MG63 (cell line): ENCODE measurements around the gene NHLH2. TPM values are rescaled to one million over a fixed set of nuclear protein-coding genes. Genes with fewer than 3 reads are reported as not detected.

Source experiments
- DNase-seq: peaks from one replicate; pipeline ENCODE4 v3.0.0-alpha.2; 2020
- H3K27me3 ChIP-seq: fragments of 250-450 bp; sonication (Bioruptor Pico); 2 replicates; pipeline ENCODE4 v1.5.1; 2020; ENCODE audit warnings: mild to moderate bottlenecking, moderate library complexity
- H3K36me3 ChIP-seq: fragments of 250-450 bp; sonication (Bioruptor Pico); 2 replicates; pipeline ENCODE4 v1.5.1; 2020; ENCODE audit warnings: mild to moderate bottlenecking, moderate library complexity
- H3K4me3 ChIP-seq: fragments of 250-450 bp; sonication (Bioruptor Pico); 2 replicates; pipeline ENCODE4 v1.5.1; 2020; ENCODE audit warnings: mild to moderate bottlenecking, moderate library complexity
- H3K9me3 ChIP-seq: fragments of 250-450 bp; sonication (Bioruptor Pico); 2 replicates; pipeline ENCODE4 v1.5.1; 2020; ENCODE audit warnings: mild to moderate bottlenecking, moderate library complexity
- total RNA-seq: library from RNA; depleted of rRNA; stranded (reverse); fragments of >200 nt; shearing (Covaris generic); gene quantifications from 2 replicates; pipeline ENCODE4 v1.2.3, GENCODE V29; 2014; ENCODE audit warnings: low replicate concordance; rRNA removed

NHLH2 gene
- total RNA-seq, 1 experiment from 2014 or later, result not detected

- H3K9me3 ChIP-seq, result peaks cover 4% of the 10 kb centered on the region; the same call in 1 of the 2 replicates
- H3K36me3 ChIP-seq, result no peaks in the 10 kb centered on the region
- H3K4me3 ChIP-seq, result no peak overlapping the region
- DNase-seq, result no peak
- H3K27me3 ChIP-seq, result no peaks in the 10 kb centered on the region; the same call in 1 of the 2 replicates
These were observed 50.6 kb downstream of the NHLH2 start for GRCh38 chr1:115790356-115790755.

Other genes starting within 250 kb of the NHLH2 start
- gene VANGL1, start 199.2 kb downstream of the NHLH2 start, total RNA-seq, result 3.1 and 4.9 TPM in 2 replicates
- not detected in 2 replicates for gene CASQ2, start 72.4 kb downstream of the NHLH2 start, total RNA-seq
- 0.46 and 0.74 TPM in 2 replicates for gene SLC22A15, start 135.4 kb upstream of the NHLH2 start, total RNA-seq